ENCODE data around the gene EYS. TPM values are rescaled to one million over a fixed set of nuclear protein-coding genes. Genes with fewer than 3 reads are reported as not detected.

The EYS gene
- total RNA-seq, 2 experiments from 2014 or later, result not detected

- Histone ChIP-seq H3K4me3 (ENCODE audit: low read length) (no peak overlapping the region), H3K27ac (ENCODE audit: low read depth in 1 of 2, low read length in 2 of 2) (no peak overlapping the region), H3K36me3 (ENCODE audit: insufficient read depth, low read length) (no peaks in the 10 kb centered on the region), H3K9me3 (ENCODE audit: control insufficient read depth in 1 of 2, insufficient read depth in 1 of 2, low read length in 2 of 2) (no peaks in the 10 kb centered on the region), H3K27me3 (ENCODE audit: control insufficient read depth in 1 of 2, insufficient read depth in 2 of 2, low read length in 2 of 2) (no peaks in the 10 kb centered on the region), H3K4me1 (ENCODE audit: insufficient read depth, low read length) (no peaks in the 10 kb centered on the region)
- DNase-seq (no peak), ATAC-seq (ENCODE audit: poor library complexity) (no peak)
- intact Hi-C loops (cut with DNase I, micrococcal nuclease), result no loop called here
- peaks cover 4% of the 10 kb centered on the region for H3K36me3 Mint-ChIP-seq (ENCODE audit: low read depth)
- H3K9me3 Mint-ChIP-seq, result no peaks in the 10 kb centered on the region
- POLR2A ChIA-PET, result interaction anchor here (1.5 kb wide), 1 partner anchor 132 kb away, joined by 3 read pairs; no protein-coding TSS in a partner anchor
- no peak overlapping the region for H3K27ac Mint-ChIP-seq
- no peaks in the 10 kb centered on the region for H3K27me3 Mint-ChIP-seq
- H3K4me1 Mint-ChIP-seq (ENCODE audit: low read depth), result peaks cover 14% of the 10 kb centered on the region
- no peak overlapping the region for H3K4me3 Mint-ChIP-seq
- TF ChIP-seq CTCF (IDR thresholded peaks at IDR 0.05), result no peak
- CTCF ChIA-PET, result no interaction called here
Observed at GRCh38 chr6:63730311-63730710, 1976.7 kb downstream of the EYS start.

DNA sequence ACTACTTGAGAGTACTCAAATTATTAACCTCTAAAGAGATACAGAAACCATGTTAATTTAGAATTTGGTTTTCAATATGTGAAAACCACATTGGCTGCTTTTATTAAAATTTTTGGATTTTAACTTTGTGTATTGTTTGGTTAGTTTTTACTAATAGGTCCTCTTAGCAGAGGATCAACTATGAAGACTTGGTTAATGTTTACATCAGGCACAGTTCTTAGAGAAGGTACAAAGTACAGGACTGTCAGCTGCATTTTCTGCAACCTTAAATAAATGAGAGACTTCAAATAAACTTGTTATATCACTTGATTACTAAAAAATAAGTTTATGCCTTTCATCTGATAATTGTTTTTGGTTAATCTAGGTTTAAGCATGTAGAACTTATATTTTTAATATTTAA, 1982.3 kb downstream of the EYS start:
- Mint-ChIP-seq H3K36me3 (ENCODE audit: low read depth) (no peaks in the 10 kb centered on the region), H3K9me3 (no peaks in the 10 kb centered on the region), H3K4me1 (ENCODE audit: low read depth) (peaks cover 14% of the 10 kb centered on the region), H3K27ac (no peak overlapping the region), H3K27me3 (no peaks in the 10 kb centered on the region), H3K4me3 (no peak overlapping the region)
- ChIA-PET CTCF (no interaction called here), POLR2A (no interaction called here)
- Histone ChIP-seq H3K9me3 (ENCODE audit: control insufficient read depth in 1 of 2, insufficient read depth in 1 of 2, low read length in 2 of 2) (no peaks in the 10 kb centered on the region), H3K36me3 (ENCODE audit: insufficient read depth, low read length) (no peaks in the 10 kb centered on the region), H3K27ac (ENCODE audit: low read depth in 1 of 2, low read length in 2 of 2) (no peak overlapping the region), H3K27me3 (ENCODE audit: control insufficient read depth in 1 of 2, insufficient read depth in 2 of 2, low read length in 2 of 2) (no peaks in the 10 kb centered on the region), H3K4me3 (ENCODE audit: low read length) (no peak overlapping the region), H3K4me1 (ENCODE audit: insufficient read depth, low read length) (no peaks in the 10 kb centered on the region)
- no peak for TF ChIP-seq CTCF (IDR thresholded peaks at IDR 0.05)
- ATAC-seq (ENCODE audit: poor library complexity) (no peak), DNase-seq (no peak)
- intact Hi-C loops (cut with DNase I, micrococcal nuclease), result no loop called here

DNA sequence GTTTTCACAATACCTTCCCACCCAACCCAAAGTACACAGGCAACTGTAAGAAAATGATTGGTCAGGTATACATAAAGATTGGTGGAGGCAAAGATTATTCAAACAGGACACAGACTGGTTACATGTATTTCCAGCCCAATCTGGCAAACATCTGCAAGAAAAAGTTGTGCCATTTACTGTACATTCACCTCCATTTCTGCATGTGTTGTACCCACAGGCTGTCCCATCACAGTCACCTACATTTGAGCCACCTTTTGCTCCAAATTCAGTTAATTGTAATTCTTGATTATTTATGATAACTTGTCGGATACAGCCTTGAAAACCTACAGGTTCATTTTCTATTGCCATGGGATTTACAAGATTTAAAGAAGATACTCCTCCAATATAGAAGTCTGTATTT, 1985.8 kb downstream of the EYS start:
- POLR2A ChIA-PET, result no interaction called here
- H3K4me3 ChIP-seq (ENCODE audit: low read length), result no peak overlapping the region
- Mint-ChIP-seq H3K9me3 (no peaks in the 10 kb centered on the region), H3K4me3 (no peak overlapping the region), H3K27ac (no peak overlapping the region), H3K27me3 (no peaks in the 10 kb centered on the region), H3K4me1 (ENCODE audit: low read depth) (peaks cover 10% of the 10 kb centered on the region), H3K36me3 (ENCODE audit: low read depth) (peaks cover 7% of the 10 kb centered on the region)
- intact Hi-C loops (cut with DNase I, micrococcal nuclease), result no loop called here
- H3K4me1 ChIP-seq (ENCODE audit: insufficient read depth, low read length), result no peaks in the 10 kb centered on the region
- H3K27me3 ChIP-seq (ENCODE audit: control insufficient read depth in 1 of 2, insufficient read depth in 2 of 2, low read length in 2 of 2), result no peaks in the 10 kb centered on the region
- CTCF ChIA-PET, result no interaction called here
- H3K27ac ChIP-seq (ENCODE audit: low read depth in 1 of 2, low read length in 2 of 2), result no peak overlapping the region
- no peaks in the 10 kb centered on the region for H3K9me3 ChIP-seq (ENCODE audit: control insufficient read depth in 1 of 2, insufficient read depth in 1 of 2, low read length in 2 of 2)
- no peak for DNase-seq
- H3K36me3 ChIP-seq (ENCODE audit: insufficient read depth, low read length), result no peaks in the 10 kb centered on the region
- TF ChIP-seq CTCF (IDR thresholded peaks at IDR 0.05), result no peak
- no peak for ATAC-seq (ENCODE audit: poor library complexity)
